Brain microvascular endothelial cell (primary cell): ENCODE data around the gene SPSB4.

Source experiments
- DNase-seq: peaks from one replicate; pipeline ENCODE4 v3.0.0-alpha.2; 2020
- H3K27ac ChIP-seq: fragments of 250-450 bp; sonication (Bioruptor Pico); 2 replicates; pipeline ENCODE4 v1.5.1; 2020; ENCODE audit warnings: mild to moderate bottlenecking, moderate library complexity
- H3K27me3 ChIP-seq: fragments of 250-450 bp; sonication (Bioruptor Pico); replicated peaks from 2 replicates; pipeline ENCODE4 v1.5.1; 2020; ENCODE audit warnings: mild to moderate bottlenecking
- H3K36me3 ChIP-seq: fragments of 250-450 bp; sonication (Bioruptor Pico); replicated peaks from 2 replicates; pipeline ENCODE4 v1.5.1; 2020; ENCODE audit warnings: mild to moderate bottlenecking
- H3K4me3 ChIP-seq: 2 replicates; pipeline ENCODE4 v1.5.1; 2011; ENCODE audit warnings: low read depth, mild to moderate bottlenecking, control low read depth, low read length, moderate library complexity
- CTCF ChIP-seq: IDR thresholded peaks from 2 replicates; pipeline ENCODE4 v1.5.1; 2011; ENCODE audit warnings: low read depth, mild to moderate bottlenecking, moderate library complexity, low read length, control low read depth, inconsistent platforms; ENCODE audit errors: missing control alignments
- in situ Hi-C: cut with HindIII; loops from 2 replicates; pipeline ENCODE4 v1.10.0; 2017; ENCODE audit warnings: low sequenced_read_pairs, low pct_ligation_motif_present

Gene SPSB4

GRCh38 chr3:141067206-141067974 lies 16.2 kb downstream of the SPSB4 start:
- Histone ChIP-seq H3K4me3 (no peak overlapping the region), H3K27ac (no peak overlapping the region), H3K36me3 (no peaks in the 10 kb centered on the region), H3K27me3 (no peaks in the 10 kb centered on the region)
- in situ Hi-C loops = no loop called here
- no peak for TF ChIP-seq CTCF
- no peak for DNase-seq

GRCh38 chr3:141070229-141070628 lies 19.1 kb downstream of the SPSB4 start:
- no peaks in the 10 kb centered on the region for H3K36me3 ChIP-seq
- H3K27me3 ChIP-seq = no peaks in the 10 kb centered on the region
- no peak for TF ChIP-seq CTCF
- DNase-seq = no peak
- in situ Hi-C loops = no loop called here
- no peak overlapping the region for H3K4me3 ChIP-seq
- no peak overlapping the region for H3K27ac ChIP-seq

- Histone ChIP-seq H3K27ac (no peak overlapping the region), H3K4me3 (no peak overlapping the region), H3K27me3 (no peaks in the 10 kb centered on the region), H3K36me3 (no peaks in the 10 kb centered on the region)
- in situ Hi-C loops = no loop called here
- no peak for DNase-seq
- TF ChIP-seq CTCF = no peak
Observed at GRCh38 chr3:141070727-141071357, 19.7 kb downstream of the SPSB4 start.

- H3K4me3 ChIP-seq = no peak overlapping the region
- DNase-seq = no peak
- no peak for TF ChIP-seq CTCF
- in situ Hi-C loops = no loop called here
- H3K27me3 ChIP-seq = no peaks in the 10 kb centered on the region
- H3K36me3 ChIP-seq = no peaks in the 10 kb centered on the region
- H3K27ac ChIP-seq = no peak overlapping the region
Observed at GRCh38 chr3:141071681-141072260, 20.6 kb downstream of the SPSB4 start.

- Histone ChIP-seq H3K27me3 (no peaks in the 10 kb centered on the region), H3K4me3 (no peak overlapping the region), H3K36me3 (no peaks in the 10 kb centered on the region), H3K27ac (no peak overlapping the region)
- no peak for TF ChIP-seq CTCF
- in situ Hi-C loops = no loop called here
- no peak for DNase-seq
Observed at GRCh38 chr3:141072950-141073349, 21.8 kb downstream of the SPSB4 start.
